ENCODE measurements around the gene AFF2. TPM values are rescaled to one million over a fixed set of nuclear protein-coding genes. Genes with fewer than 3 reads are reported as not detected.

Gene AFF2
- total and polyA plus RNA-seq, 10 donors = 0.04 to 26.6 (median 8.7) TPM

- Histone ChIP-seq H3K27ac (no peak overlapping the region), H3K36me3 (no peaks in the 10 kb centered on the region), H3K4me1 (no peaks in the 10 kb centered on the region), H3K9me3 (no peaks in the 10 kb centered on the region), H3K27me3 (replicated peaks in 1 of 7) (no peaks in the 10 kb centered on the region), H3K4me3 (no peak overlapping the region)
- DNase-seq = no peak
- intact Hi-C loops (cut with DNase I; ENCODE audit: low total_unique reads) = no loop called here
- no peak for TF ChIP-seq POLR2A (IDR thresholded peaks at IDR 0.05)
- no peak for TF ChIP-seq POLR2AphosphoS5 (IDR thresholded peaks at IDR 0.05)
- no peak for TF ChIP-seq CTCF (IDR thresholded peaks at IDR 0.05 in 8 of 11, conservative IDR thresholded peaks at IDR 0.05 in 3 of 11)
- 51 to 92% (median 75%) methylated on average over 1 of the region's 1 CpG for WGBS, 5 donors
Observed at GRCh38 chrX:148991502-148991901, 491.1 kb downstream of the AFF2 start.

GRCh38 chrX:148995661-148996060 lies 495.2 kb downstream of the AFF2 start:
- H3K9me3 ChIP-seq = no peaks in the 10 kb centered on the region
- TF ChIP-seq POLR2AphosphoS5 (IDR thresholded peaks at IDR 0.05) (no peak), POLR2A (IDR thresholded peaks at IDR 0.05) (no peak), CTCF (IDR thresholded peaks at IDR 0.05 in 8 of 11, conservative IDR thresholded peaks at IDR 0.05 in 3 of 11) (no peak)
- H3K27ac ChIP-seq = no peak overlapping the region
- H3K36me3 ChIP-seq = no peaks in the 10 kb centered on the region
- intact Hi-C loops (cut with DNase I; ENCODE audit: low total_unique reads) = no loop called here
- H3K4me1 ChIP-seq = no peaks in the 10 kb centered on the region
- DNase-seq = no peak
- H3K27me3 ChIP-seq (replicated peaks in 1 of 7) = no peaks in the 10 kb centered on the region
- WGBS, 5 donors = 56 to 76% (median 71%) methylated on average over 2 to 3 of the region's 3 CpGs
- H3K4me3 ChIP-seq = no peak overlapping the region

- WGBS, 5 donors = 67 to 100% (median 86%) methylated on average over 2 to 3 of the region's 3 CpGs
- intact Hi-C loops (cut with DNase I; ENCODE audit: low total_unique reads) = no loop called here
Observed at GRCh38 chrX:149002320-149002719, 501.9 kb downstream of the AFF2 start.

More at GRCh38 chrX:149002320-149002719, 501.9 kb downstream of the AFF2 start:
- no peak for DNase-seq
- TF ChIP-seq POLR2A (IDR thresholded peaks at IDR 0.05) (no peak), CTCF (IDR thresholded peaks at IDR 0.05 in 8 of 11, conservative IDR thresholded peaks at IDR 0.05 in 3 of 11) (no peak), POLR2AphosphoS5 (IDR thresholded peaks at IDR 0.05) (no peak)
- Histone ChIP-seq H3K4me3 (no peak overlapping the region), H3K27me3 (replicated peaks in 1 of 7) (no peaks in the 10 kb centered on the region), H3K9me3 (no peaks in the 10 kb centered on the region), H3K36me3 (no peaks in the 10 kb centered on the region), H3K27ac (no peak overlapping the region), H3K4me1 (no peaks in the 10 kb centered on the region)
